SK-N-SH treated with all-trans-retinoic acid at 6 μM for 48 hours (cell line): ENCODE results near the gene TTC28.
"Not testable (repeated sequence)": the region's sequence is repeated elsewhere in the genome, so short reads cannot be mapped to it uniquely, and the experiment has no call there.

Experiments
- ATAC-seq: fragments of 200-7000 bp; cut with Tn5 transposase; 3 replicates; pipeline ENCODE4 v1.9.1; 2020; ENCODE audit warnings: mild to moderate bottlenecking, moderate library complexity
- ARNTL ChIP-seq: fragments of 450-650 bp; formaldehyde crosslinking; IDR thresholded peaks from 2 replicates; pipeline ENCODE4 v1.5.0; 2020; ENCODE audit warnings: low read depth, mild to moderate bottlenecking, moderate library complexity, borderline replicate concordance
- BACH2 ChIP-seq: fragments of 250-450 bp; sonication (Bioruptor Pico); IDR thresholded peaks from 2 replicates; pipeline ENCODE4 v1.9.0; 2021; ENCODE audit warnings: mild to moderate bottlenecking, borderline replicate concordance
- CREB5 ChIP-seq: fragments of 250-450 bp; sonication (Bioruptor Pico); IDR thresholded peaks from 2 replicates; pipeline ENCODE4 v1.5.1; 2020; ENCODE audit warnings: low read depth, mild to moderate bottlenecking, moderate library complexity
- CSDC2 ChIP-seq: fragments of 250-450 bp; sonication (Bioruptor Pico); IDR thresholded peaks from 2 replicates; pipeline ENCODE4 v1.5.0; 2020; ENCODE audit warnings: mild to moderate bottlenecking, moderate library complexity
- CSRNP3 ChIP-seq: fragments of 250-450 bp; sonication (Bioruptor Pico); IDR thresholded peaks from 2 replicates; pipeline ENCODE4 v1.5.1; 2021; ENCODE audit warnings: mild to moderate bottlenecking, moderate library complexity
- ESRRG ChIP-seq: fragments of 250-450 bp; sonication (Bioruptor Pico); IDR thresholded peaks from 2 replicates; pipeline ENCODE4 v1.6.1; 2021; ENCODE audit warnings: mild to moderate bottlenecking
- GLIS3 ChIP-seq: fragments of 250-450 bp; sonication (Bioruptor Pico); IDR thresholded peaks from 2 replicates; pipeline ENCODE4 v1.5.0; 2020; ENCODE audit warnings: mild to moderate bottlenecking, moderate library complexity
- OSR1 ChIP-seq: fragments of 250-450 bp; sonication (Bioruptor Pico); IDR thresholded peaks from 2 replicates; pipeline ENCODE4 v1.8.0; 2022; ENCODE audit warnings: moderate library complexity, mild to moderate bottlenecking, inconsistent platforms
- PATZ1 ChIP-seq: fragments of 250-450 bp; sonication (Bioruptor Pico); IDR thresholded peaks from 2 replicates; pipeline ENCODE4 v1.8.0; 2020; ENCODE audit warnings: mild to moderate bottlenecking, moderate library complexity, borderline replicate concordance
- POU6F1 ChIP-seq: fragments of 250-450 bp; sonication (Bioruptor Pico); IDR thresholded peaks from 2 replicates; pipeline ENCODE4 v1.8.0; 2021; ENCODE audit warnings: low read depth, mild to moderate bottlenecking, moderate library complexity, borderline replicate concordance
- PPARA ChIP-seq: fragments of 250-450 bp; sonication (Bioruptor Pico); IDR thresholded peaks from 2 replicates; pipeline ENCODE4 v1.5.0; 2020; ENCODE audit warnings: mild to moderate bottlenecking, borderline replicate concordance
- RARB ChIP-seq: fragments of 250-450 bp; sonication (Bioruptor Pico); IDR thresholded peaks from 2 replicates; pipeline ENCODE4 v1.8.0; 2021; ENCODE audit warnings: mild to moderate bottlenecking, moderate library complexity
- TCF4 ChIP-seq: fragments of 250-450 bp; sonication (Bioruptor Pico); IDR thresholded peaks from 2 replicates; pipeline ENCODE4 v1.8.0; 2021; ENCODE audit warnings: mild to moderate bottlenecking, moderate library complexity, borderline replicate concordance
- TOX ChIP-seq: fragments of 250-450 bp; sonication (Bioruptor Pico); IDR thresholded peaks from 2 replicates; pipeline ENCODE4 v1.8.0; 2021; ENCODE audit warnings: mild to moderate bottlenecking, moderate library complexity, borderline replicate concordance
- TSHZ2 ChIP-seq: fragments of 250-450 bp; sonication (Bioruptor Pico); IDR thresholded peaks from 2 replicates; pipeline ENCODE4 v1.5.0; 2020; ENCODE audit warnings: mild to moderate bottlenecking, moderate library complexity
- ZC3H10 ChIP-seq: fragments of 250-450 bp; sonication (Bioruptor Pico); IDR thresholded peaks from 2 replicates; pipeline ENCODE4 v1.5.1; 2021; ENCODE audit warnings: mild to moderate bottlenecking, moderate library complexity
- ZFP3 ChIP-seq: fragments of 250-450 bp; sonication (Bioruptor Pico); IDR thresholded peaks from 2 replicates; pipeline ENCODE4 v1.5.0; 2020; ENCODE audit warnings: mild to moderate bottlenecking, moderate library complexity
- ZFP30 ChIP-seq: fragments of 450-650 bp; formaldehyde crosslinking; IDR thresholded peaks from 2 replicates; pipeline ENCODE4 v1.5.0; 2022; ENCODE audit warnings: mild to moderate bottlenecking, moderate library complexity
- ZNF565 ChIP-seq: fragments of 450-650 bp; formaldehyde crosslinking; conservative IDR thresholded peaks from 2 replicates; pipeline ENCODE4 v1.5.0; 2020; ENCODE audit warnings: low read depth, mild to moderate bottlenecking, moderate library complexity
- ZNF70 ChIP-seq: fragments of 450-650 bp; formaldehyde crosslinking; IDR thresholded peaks from 2 replicates; pipeline ENCODE4 v1.5.0; 2020; ENCODE audit warnings: mild to moderate bottlenecking, moderate library complexity
- ZNF8 ChIP-seq: fragments of 450-650 bp; formaldehyde crosslinking; IDR thresholded peaks from 2 replicates; pipeline ENCODE4 v1.5.0; 2020; ENCODE audit warnings: mild to moderate bottlenecking, moderate library complexity

TTC28 gene

GRCh38 chr22:28093711-28094110 is 585.9 kb downstream of the TTC28 start:
- ATAC-seq: no peak
- TF ChIP-seq ZNF565 (CRISPR knock-in tag) (no peak), ESRRG (CRISPR knock-in tag) (no peak), ZNF70 (no peak), TOX (CRISPR knock-in tag) (no peak)

GRCh38 chr22:28091486-28091885 is 588.2 kb downstream of the TTC28 start:
- no peak for ATAC-seq
- no peak for TF ChIP-seq ARNTL (CRISPR knock-in tag)
- TF ChIP-seq ZFP3 (CRISPR knock-in tag): no peak
- no peak for TF ChIP-seq GLIS3
- no peak for TF ChIP-seq CREB5
- TF ChIP-seq PPARA (CRISPR knock-in tag): no peak

- TF ChIP-seq ZNF8 (CRISPR knock-in tag): peak; percentile 55; the same call in 1 of the 2 replicates
- not testable (repeated sequence) for ATAC-seq
These were observed 590.1 kb downstream of the TTC28 start for GRCh38 chr22:28089541-28089940.

- TF ChIP-seq ZFP3 (CRISPR knock-in tag): no peak
- TF ChIP-seq ESRRG (CRISPR knock-in tag): no peak
- no peak for TF ChIP-seq ZNF8 (CRISPR knock-in tag)
- no peak for TF ChIP-seq PATZ1 (CRISPR knock-in tag)
- TF ChIP-seq OSR1 (CRISPR knock-in tag): no peak
- no peak for TF ChIP-seq ZNF565 (CRISPR knock-in tag)
- TF ChIP-seq CSDC2: no peak
- no peak for TF ChIP-seq BACH2 (CRISPR knock-in tag)
- TF ChIP-seq ARNTL (CRISPR knock-in tag): no peak
- TF ChIP-seq ZFP30 (CRISPR knock-in tag): no peak
- TF ChIP-seq TOX (CRISPR knock-in tag): no peak
- TF ChIP-seq ZC3H10 (CRISPR knock-in tag): no peak
- no peak for TF ChIP-seq ZNF70
- no peak for TF ChIP-seq POU6F1
- no peak for TF ChIP-seq TSHZ2 (CRISPR knock-in tag)
- TF ChIP-seq RARB: no peak
- no peak for TF ChIP-seq TCF4
- no peak for TF ChIP-seq CREB5
- no peak for TF ChIP-seq CSRNP3
- no peak for ATAC-seq
These were observed 602.5 kb downstream of the TTC28 start for GRCh38 chr22:28077166-28077565.
